HG03354 (cell line): Measurements from ENCODE around the gene NOTCH2.
A peak's percentile ranks its signal among the peaks of the same experiment; 100 is the strongest.
"Not testable (repeated sequence)": the region's sequence is repeated elsewhere in the genome, so short reads cannot be mapped to it uniquely, and the experiment has no call there.

ENCODE experiments used
- ATAC-seq: cut with Tn5 transposase; IDR thresholded peaks from one replicate; pipeline ENCODE4 v1.9.1; 2021; ENCODE audit warnings: mild to moderate bottlenecking; ENCODE audit not compliant: unreplicated experiment, poor library complexity, severe bottlenecking

The NOTCH2 gene

DNA sequence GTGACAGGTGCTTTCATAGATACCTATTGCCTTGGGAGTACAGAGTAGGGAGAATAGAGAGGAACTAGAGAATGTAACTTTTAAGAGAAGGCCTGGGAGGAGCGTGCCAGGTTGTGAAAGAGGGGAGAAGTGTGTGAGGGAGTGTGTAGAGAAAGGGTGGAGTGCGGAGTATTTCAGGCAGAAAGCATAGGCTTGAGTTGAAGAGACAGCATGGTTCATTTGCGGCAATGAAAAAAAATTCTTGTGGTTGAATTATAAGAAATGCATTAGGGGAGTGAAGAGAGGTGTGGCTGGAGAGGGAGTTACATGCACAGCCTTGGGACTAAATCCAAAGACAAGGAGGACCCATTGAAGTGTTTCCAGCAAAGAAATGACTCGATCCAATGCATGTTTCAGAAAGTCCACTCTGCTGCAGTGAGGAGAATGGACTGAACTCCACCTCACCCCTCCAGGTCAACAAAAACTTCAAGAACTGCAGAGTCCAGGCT lies 91.4 kb downstream of the NOTCH2 start:
- no peak for ATAC-seq

DNA sequence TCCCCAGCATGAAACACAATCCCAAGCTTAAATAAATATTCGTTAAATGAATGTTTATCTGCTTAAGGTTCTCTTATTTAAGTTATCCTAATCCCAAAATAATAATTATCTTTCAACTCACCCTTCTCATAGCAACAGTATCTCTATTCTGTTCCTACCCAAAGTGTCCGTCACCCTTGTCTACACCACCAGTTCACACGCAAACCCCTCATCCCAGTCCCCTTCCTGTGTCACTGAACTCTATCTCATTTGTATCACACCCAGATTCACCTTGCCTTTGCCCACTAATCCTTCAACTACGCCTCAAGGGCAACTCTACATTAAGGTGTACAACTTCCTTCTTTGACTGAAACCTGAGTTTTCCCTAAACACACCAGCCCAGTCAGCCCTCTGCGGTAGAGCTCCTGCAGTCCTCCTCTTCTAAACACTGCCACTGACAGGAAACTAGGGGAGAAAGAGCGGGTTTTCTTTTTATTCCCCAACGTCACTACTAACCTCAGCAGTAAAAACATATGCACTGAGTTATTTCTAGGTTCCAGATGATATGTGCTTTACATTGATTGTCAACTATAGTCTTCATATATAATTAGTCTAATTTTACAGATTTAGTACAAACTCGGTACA lies 92.2 kb downstream of the NOTCH2 start:
- ATAC-seq = not testable (repeated sequence)

DNA sequence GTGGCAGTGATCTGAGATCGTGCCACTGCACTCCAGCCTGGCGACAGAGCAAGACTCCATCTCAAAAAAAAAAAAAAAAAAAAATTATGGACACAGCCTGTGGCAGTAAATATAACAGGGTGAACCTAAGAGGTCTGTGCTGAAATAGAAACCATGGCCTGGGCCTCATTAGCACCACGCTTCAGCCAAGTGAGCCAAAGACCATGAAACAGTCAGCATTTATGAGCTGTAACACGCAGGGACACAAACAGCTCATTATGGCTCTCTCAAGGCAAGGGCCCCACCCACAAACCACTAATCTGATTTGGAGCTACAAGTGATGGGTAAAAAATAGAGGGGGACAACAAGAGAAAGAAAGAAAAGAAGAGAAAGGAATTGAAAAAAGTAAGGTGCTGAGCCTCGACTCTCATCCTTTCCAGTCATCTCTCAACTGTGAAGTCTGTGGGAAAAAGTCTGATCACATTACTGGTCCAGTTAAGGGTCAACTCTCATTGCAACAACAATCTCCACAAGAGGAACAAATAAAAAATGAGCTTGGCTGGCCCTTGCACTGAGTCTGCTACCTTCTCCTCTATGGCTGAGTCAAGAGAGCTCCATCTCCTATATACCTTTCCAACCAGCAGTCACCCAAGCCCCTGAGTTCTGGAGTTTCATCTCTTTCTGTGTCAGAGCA lies 93.7 kb downstream of the NOTCH2 start:
- ATAC-seq = not testable (repeated sequence)

DNA sequence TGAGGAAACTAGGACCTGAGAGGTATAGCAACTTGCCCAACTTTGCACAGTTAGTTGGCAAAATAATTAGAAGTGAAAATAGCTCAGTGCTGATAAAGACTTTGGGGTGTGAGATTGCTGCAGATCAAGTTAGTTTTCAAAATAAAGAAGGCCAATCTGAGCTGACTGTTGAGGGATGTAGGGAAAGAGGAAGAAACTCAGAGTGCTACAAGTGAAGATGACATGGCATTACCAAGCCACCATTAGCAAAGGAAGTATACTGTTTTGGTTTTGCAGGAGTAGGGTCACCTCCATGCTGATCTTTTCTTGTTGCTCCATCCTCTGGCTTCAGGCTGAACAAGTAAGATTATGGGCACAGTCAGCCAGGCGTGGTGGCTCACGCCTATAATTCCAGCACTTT lies 94.5 kb downstream of the NOTCH2 start:
- no peak for ATAC-seq

DNA sequence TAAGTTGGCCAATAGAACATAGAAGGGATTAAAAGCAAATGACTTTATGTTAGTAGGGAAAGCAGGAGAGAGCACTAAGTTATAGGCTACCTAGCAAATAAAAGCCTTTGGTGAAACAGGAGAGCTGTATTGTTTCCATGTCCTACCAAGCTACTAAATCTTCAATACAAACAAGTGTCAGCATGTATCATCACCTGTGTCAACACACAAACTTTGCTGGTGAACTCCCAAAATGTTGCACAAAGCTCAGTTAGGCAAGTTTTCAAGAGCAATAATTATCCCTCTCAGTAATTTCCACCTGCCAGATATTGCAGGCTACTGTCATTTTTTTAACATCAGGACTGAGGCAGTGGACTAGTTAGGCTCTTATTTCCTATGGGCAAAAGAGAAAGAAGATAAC lies 95.4 kb downstream of the NOTCH2 start:
- no peak for ATAC-seq

DNA sequence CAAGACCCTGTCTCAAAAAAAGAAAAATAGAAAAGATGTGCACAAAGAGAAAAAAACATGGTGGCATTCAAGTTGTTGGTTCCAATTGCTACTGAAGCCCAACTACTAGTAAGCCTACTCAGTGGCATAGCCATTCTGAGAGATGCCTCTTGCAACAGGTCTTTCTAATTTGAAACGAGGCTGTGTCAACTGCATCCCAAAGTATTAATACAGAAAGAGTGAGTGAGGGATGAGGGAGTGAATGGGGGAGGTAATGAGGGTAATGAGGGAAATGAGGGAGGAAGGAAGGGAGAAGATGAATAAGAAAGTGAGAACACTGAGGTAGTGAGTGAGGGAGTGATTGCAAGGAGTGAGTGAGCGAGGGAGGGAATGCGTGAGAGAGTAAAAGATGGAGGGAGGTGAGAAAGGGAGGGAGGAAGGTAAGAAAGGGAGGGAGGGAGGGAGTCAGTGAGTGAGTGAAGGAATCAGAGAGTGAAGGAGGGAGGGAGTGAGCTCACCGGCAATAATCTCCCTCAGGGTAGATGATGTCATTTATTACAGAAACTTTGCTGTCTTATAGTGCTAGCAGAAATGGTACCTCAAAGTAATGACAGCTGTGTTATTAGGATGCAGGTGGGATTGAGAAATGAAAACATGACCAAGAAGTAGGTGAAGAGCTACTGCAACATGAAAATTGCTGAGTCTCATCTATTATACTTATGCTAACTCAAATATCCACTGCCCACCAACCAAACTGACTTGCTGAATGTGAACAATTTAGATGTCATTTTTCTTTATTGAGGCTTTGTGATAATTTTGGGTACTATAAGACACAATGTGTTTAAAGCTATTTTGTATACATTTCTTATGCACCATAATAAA lies 97.5 kb downstream of the NOTCH2 start:
- no peak for ATAC-seq

DNA sequence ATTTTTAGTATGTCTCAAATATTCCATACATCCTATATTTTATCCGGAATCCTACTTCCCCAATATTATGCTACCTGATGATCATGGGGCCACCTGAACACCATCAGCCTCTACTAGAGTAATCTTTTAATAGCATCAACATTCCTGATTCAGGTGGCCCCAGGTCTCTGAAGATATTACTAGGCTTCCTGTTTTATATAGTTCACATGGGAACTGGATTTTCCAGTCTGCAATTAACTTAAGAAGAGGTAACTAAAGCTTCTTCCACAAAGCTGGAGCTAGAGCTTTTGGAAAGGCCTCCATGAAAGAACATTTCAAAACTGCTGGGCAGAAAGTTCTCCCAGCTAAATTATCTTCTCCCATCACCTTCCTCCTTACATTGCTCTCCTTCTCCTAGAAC lies 100.9 kb downstream of the NOTCH2 start:
- no peak for ATAC-seq

DNA sequence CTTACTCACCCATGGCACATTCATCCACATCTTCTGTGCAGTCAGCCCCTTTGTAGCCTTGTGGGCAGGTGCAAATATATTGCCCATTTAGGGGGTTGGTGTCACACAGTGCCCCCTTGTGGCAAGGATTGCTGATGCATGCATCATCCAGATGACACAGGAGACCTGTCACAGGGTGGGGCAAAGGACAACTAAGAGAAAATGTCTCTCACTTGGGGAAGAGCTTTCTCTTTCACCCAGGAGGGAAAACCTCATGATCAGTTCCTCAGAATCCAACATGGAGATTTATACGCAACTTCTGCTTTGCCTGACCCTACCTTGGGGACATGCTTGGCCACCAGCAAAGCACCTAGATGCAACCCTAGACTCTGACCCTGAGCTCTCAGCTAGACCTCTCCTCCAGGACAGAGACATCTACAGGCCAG lies 101.4 kb downstream of the NOTCH2 start:
- ATAC-seq = peak; percentile 89

DNA sequence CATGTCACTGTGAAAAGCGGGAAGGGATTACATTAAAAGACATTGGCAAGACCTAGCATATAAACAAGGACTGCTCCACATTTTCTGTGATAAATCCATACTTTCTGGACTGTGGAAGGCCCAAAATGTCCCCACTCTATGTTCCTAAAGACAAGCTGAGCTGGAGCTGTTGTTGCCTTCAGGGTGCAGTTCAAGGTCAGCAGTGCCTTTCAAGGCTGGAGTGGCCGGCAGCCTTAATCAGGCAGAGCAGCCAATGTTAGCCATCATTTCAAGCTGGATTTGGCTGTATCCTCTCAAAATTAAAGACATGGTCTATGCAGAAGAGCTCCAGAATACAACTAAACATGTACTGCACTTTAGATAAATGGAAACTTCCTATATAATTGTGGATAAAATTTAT lies 102.8 kb downstream of the NOTCH2 start:
- ATAC-seq = no peak

DNA sequence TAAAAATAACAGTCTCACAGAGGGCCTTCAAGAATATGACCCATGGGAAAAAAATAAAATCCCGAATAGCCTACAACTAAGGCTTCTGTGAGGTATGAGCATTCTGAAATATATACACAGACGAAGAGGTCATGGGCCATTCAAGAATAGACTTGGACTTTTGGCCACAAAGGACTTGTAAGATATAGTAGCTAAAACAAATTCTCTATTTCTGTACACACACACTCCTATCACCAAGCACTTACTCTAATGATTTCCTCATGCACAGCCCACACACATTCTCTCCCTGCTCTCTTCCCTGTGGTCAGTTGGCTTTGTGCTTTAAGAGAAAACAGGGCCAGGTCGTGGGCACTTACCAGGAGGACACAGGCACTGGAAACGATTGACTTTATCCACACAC lies 103.4 kb downstream of the NOTCH2 start:
- no peak for ATAC-seq

DNA sequence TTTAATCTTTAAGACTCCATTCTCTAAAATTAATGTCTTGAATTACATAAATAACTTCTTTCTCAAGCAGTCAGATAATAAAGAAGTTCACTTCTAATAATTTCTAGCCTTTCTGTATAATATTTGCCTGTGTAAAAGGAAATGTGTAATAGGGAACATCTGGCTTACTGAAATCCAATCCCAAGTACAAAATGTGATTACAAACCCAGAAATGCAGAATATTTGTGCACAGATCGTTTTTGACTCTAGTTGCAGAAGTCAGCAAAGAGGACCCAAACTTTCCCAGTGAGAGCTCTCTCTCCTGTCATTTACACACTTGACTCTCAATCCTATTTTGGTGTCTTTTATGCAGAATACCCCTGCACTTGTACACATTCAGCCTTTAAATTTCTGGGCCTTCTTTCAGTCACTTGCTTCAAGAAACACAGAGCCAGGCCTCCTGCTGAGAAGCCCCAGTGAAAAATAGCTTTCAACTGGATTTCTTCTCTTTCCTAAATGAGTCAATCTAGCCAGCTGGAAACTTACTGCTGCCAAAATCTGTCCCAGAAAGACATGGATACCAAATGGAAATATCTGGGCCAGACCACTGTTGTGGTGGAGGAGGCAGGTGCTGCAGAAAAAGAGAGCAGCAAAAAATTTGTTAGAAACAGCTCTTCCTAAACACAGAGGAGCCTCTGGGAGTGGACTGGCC lies 104.6 kb downstream of the NOTCH2 start:
- no peak for ATAC-seq

DNA sequence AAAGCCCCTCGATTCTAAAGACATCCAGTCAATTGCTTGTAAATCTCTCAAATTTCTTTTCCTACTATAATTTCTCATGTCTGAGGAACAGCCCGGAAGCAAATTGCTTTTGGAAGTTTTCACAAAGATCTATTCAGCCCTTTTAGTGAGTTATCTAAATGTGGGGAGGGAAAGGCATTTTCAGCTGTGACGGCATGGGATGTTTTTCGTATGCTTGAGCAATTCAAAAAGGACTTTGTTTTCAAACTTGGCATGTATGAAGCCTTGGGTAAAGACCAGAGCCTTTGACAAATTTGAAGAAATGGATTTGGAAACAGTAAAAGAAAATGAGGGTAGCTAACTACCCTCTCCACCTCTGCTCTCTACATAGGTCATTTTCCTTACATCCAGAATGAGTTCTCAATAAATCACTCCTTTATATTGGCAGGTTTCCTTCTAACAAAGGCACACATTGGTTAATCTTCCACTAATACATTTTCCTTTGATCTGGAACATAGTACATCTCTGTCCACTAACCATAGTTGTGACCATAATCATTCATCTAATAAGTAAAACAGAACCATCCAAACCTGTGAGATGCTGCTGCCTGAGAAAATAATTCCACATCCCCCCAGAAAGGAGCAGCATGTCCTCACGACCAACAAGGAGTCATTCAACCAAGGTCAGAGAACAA lies 107.0 kb downstream of the NOTCH2 start:
- no peak for ATAC-seq

DNA sequence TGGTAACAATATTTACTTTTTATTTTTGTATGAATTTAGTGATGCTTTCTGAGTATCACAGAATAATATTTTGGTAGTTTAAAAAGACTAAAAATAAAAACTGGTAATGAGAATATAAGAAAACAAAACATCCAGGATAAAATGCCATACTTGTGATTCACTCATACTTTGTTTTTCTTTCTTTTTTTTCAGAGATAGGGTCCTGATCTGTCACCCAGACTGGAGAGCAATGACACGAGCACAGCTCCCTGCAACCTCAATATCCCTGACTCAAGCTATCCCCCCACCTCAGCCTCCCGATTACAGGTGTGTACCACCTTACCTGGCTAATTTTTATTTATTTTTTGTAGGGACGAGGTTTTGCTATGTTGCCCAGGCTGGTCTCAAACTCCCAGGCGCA lies 109.0 kb downstream of the NOTCH2 start:
- no peak for ATAC-seq

DNA sequence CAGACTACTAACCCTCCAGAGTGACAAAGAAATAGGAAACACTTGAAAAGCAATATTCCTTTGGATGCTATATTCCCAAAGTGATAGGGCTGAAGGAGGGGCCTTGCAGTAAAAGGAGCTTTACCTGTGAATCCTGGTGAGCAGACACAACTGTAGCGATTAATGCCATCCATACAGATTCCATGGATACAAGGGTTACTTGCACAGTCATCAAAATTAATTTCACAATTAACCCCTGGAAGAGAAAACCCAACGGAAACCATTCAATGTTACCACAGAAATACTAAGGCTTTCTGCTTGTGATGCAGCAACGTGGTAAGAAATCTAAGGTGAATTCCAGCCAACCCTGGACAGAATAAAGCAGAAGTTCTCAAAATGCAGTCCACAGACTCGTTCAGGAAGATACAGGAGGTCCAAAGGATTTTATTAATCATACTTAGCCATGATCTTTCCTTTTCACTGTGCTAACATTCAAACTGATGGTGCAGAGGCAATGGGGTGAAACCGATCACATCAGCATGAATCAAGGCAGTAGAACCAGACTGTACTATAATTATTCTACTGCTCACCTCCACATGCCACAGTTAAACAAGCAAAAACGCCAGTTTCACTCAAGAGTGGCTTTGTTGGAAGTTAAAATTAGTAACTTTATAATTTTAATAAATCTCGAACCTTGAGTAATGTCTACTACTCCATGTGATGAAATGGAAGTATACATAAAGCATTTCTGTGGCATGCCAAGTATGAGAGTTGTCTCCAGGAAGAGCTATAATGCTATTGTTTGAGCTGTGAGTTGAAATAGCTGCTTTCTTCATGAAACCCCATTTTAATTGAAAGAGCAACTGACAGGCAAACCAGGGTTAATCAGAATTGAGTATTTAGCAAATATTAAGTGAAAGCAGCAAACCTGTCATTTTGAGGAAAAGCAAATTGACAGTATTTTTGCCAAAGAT lies 109.9 kb downstream of the NOTCH2 start:
- no peak for ATAC-seq

DNA sequence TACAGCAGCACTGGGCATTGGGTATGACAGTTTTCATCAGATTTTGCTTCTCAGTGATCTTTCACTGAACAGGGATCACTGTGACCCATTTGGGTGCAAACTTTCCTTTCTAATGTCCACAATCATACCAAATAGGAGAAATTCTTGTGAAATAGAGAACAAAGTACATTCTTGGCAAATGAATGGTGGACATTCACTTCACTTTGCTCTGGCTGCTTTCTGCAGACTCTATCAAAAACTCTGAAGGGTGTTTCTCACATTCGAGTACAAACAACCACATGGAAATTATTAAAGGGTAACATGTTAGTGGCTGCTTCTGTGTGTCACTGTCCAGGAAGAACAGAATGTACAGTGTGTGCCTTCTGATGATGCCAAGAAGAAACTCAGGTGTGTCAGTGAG lies 111.2 kb downstream of the NOTCH2 start:
- no peak for ATAC-seq

DNA sequence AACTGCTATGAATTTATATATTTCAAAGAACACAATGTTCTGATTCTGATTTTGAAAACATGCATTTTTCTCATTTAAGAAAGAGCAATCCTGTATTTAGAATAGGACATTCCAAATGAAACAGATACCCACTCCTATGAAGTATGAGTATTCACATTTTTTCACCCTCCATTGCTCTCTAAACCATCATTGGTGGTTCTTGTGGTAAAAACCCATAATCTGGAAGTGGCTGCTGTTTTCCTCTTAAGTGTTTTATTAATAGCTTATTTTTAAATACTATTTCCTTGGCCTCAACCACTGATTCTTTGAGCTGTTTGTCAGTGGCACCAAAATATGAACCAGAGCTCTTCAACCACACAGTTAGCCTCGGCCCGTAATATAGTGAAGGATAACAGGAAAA lies 113.2 kb downstream of the NOTCH2 start:
- ATAC-seq = no peak

DNA sequence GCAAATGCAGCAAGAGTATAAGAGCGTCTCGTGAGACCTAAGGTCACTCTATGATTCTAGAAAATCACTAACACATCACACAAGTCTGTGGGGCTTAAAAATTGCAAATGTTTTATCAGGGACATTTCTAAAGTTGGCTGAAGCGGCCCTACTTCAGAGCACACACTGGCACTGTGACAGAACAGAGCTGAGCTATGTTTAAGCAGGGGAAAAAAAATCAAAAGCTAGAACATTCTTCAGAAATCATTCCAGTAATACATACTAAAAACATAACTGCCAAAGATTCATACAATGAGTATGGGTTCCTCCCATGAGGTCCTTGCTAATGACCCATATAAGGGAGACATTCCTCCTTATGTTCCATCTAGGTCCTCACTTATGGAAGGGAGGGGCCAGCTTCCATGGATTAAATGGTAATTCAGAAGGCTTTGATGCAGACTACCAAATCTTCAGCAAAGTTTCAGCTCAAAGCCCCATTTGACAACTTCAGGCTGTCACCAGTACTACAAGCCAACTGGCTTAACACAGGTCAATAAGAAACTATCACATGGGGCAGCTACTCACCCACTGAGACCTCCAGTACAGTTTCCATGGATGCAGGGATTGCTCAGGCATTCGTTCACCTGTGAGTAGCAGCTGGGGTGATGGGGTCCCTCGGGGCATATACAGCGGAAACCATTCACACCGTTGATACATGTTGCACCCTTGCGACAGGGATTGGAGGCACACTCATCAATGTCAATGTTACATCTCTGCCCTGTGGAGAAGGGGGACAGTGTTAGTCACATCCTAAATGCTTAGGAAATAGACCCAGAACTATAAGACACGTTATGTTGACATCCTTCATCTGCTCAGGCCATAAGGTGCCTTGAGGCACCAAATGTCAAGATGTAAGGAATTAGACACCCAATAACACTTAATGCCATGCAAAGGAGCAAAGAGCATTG lies 114.7 kb downstream of the NOTCH2 start:
- ATAC-seq = no peak
